CD4-positive, alpha-beta T cell treated with Interleukin-15 for 1 hour (primary cell): ENCODE measurements around the gene LILRA2.
A peak's percentile ranks its signal among the peaks of the same experiment; 100 is the strongest.
"Not testable (repeated sequence)": the region's sequence is repeated elsewhere in the genome, so short reads cannot be mapped to it uniquely, and the experiment has no call there.

Source experiments
- DNase-seq: peaks from one replicate; pipeline ENCODE4 v3.0.0-alpha.2; 2020

LILRA2 gene

DNA sequence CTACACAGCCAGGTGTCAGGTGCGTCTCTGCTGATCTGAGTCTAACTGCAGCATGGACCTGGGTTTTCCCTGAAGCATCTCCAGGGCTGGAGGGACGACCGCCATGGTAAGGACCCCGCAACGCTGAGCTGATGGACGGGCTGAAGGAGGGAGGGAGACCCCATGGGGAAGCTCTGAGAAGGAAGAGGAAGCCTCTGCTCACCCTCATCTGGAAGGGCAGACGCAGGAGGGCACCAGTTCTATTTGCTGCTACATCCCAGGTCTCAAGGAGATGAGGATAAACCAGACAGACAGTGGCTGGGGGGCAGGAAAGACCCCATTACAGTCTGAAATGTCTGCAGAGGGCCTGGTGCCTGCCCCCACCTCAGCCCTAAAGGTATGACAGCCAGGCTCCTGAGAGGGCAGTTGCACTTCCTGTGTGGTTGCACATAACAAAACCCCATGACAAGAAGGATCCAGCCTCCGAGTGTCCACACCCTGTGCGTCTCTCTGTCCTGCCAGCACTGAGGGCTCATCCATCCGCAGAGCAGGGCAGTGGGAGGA is at the start of gene LILRA2:
TSS of gene LILRA2 (plus strand) at position 461 of the 543 bp plus-strand sequence. CDS start 89 bp downstream, outside the sequence.
- peak; percentile 35 for DNase-seq

DNA sequence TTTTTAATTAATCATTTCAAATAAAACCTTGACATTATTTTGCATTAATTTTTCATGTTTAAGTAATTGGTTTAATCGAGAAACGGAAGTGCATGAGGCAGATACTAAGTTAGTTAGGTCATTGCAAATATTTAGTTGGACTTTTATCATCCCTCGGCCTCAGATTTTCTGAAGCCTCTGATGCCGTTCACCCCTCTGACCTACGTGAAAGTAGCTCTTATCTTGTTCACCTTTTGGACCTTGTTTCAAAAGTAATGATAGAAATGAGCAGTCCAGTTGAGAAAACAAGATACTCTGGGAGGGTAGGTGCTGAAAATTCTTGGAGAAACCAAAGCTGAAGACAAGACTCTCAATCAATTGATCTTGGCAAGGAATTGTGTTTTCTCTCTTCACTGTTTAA is 48.0 kb upstream of the LILRA2 start:
- no peak for DNase-seq

DNA sequence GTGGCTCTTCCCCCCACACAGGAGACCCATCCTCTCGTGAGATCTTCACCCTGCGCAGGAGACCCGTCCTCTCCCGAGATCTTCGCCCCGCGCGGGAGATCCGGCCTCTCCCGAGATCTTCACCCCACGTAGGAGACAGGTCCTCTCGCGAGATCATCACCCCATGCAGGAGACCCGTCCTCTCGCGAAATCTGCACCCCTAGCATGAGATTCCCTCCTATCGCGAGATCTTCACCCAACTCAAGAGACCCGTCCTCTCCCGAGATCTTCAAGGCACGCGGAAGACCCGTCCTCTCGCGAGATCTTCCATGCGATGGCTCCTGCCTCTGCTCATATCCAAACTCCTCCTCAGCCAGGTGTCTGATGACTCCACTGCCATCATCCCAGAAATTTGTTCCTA is 46.6 kb upstream of the LILRA2 start:
- DNase-seq = no peak

DNA sequence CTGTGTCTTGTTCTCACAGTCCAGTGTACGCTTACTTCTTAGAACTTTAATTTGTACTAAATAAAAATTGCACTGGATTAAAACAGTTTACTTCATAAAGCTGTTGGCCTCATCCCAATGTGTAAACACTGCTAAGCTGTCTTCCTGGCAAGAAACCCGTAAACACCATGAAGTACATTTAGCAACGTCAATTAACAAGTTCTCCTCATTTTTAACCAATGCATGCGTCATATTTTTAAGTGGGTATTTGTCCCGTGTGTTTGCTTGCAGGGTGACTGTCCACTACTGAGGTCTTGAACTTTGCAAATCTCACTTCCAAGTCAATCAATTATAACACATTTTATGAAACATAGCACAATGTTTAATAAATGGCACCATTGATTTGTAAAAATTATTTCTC is 42.7 kb upstream of the LILRA2 start:
- DNase-seq = no peak

DNA sequence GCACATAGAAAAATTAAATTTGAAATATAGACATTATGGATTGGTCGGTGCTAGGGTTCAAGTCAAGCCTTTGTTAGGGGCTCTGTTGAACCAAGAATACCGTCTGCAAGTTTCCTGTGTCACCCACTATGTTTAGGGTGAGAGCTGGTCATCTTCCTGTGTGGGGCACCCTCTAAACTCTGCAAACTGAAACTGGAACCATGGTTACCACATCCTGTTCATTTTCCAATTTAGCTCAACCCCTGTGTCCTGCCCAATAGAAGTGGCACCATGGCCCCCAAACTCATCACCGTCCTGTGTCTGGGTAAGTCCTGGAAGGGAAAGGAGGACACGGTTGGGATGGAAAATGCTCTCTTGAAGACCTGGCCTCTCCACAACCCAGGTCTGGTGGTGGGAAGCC is 41.1 kb upstream of the LILRA2 start:
- DNase-seq = peak; percentile 29

DNA sequence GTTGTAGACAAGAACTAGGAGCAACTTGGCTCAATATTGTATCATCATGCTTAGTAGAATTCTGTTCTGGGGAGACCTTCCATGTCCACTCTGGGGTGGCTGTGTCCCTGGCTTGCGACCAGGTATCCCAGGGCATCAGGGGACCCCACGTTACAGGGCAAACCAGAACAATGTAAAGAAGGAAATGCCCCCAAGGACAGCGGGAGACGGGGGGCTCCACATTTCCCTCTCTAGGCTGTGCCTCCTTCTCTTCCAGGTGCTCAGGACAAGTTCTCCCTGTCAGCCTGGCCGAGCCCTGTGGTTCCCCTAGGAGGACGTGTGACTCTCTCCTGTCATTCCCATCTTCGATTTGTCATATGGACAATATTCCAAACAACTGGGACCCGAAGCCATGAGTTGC is 40.1 kb upstream of the LILRA2 start:
- no peak for DNase-seq

DNA sequence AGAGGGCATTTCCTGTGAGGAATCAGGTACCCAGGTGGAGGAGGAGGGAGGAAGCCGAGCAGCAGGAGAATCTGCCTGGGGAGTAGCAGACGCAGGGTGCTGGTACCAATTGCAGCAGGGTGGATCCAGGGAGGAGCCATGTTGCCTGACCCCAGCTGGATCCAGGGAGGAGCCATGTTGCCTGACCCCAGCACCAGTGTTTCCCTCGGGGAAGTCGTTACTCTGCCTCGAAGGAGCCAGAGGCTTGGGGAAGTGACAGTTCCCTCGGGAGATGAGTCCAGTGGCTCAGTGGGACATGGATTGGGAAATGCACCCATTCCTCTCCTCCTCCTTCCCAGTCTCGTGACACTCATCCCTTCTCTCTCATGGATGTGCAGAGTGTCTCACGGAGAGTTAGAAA is 39.4 kb upstream of the LILRA2 start:
- no peak for DNase-seq

DNA sequence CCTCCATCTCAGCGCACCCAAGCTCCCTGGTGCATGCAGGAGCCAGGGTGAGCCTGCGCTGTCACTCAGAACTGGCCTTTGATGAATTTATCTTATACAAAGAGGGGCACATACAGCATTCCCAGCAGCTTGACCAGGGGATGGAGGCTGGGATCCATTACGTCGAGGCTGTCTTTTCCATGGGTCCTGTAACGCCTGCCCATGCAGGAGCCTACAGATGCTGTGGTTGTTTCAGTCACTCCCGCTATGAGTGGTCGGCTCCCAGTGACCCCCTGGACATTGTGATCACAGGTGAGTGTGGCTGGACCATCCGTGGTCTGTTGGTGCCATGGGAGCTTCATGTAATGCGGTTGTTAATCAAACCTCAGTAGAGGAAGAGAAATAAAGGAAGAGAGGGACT is 38.0 kb upstream of the LILRA2 start:
- DNase-seq = no peak

DNA sequence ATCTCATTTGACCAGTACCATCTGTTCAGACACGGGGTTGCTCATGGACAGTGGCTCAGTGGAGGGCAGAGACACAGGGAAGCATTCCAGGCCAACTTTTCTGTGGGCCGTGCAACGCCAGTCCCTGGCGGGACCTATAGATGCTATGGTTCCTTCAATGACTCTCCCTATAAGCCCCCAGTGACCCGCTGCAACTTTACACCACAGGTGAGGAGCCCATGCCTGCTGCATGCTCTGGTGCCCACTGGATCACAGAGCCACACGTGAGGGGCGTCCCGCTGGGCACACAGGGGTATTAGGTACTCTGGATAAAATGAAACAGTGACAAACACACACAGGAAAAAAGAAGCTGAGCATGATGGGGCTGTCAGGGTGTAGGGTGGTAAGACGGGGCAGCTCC is 36.6 kb upstream of the LILRA2 start:
- no peak for DNase-seq

DNA sequence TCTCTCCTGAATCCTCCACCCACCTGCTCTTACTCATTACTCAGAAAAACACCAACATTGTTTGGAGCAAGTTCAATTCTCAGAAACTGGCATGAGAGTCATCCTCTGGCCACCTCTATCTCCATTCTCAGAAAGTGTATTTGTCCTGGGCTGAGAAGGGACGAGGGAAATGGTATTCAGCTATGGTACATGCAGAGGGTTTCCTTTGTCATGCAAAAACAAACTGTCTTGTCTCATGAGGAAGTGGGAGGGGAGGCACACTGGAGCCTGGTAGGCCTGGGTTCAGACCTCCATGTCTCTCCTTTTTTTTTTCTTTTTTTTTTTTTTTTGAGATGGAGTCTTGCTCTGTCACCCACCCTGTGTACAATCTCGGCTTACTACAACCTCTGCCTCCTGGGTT is 31.9 kb upstream of the LILRA2 start:
- DNase-seq = no peak

DNA sequence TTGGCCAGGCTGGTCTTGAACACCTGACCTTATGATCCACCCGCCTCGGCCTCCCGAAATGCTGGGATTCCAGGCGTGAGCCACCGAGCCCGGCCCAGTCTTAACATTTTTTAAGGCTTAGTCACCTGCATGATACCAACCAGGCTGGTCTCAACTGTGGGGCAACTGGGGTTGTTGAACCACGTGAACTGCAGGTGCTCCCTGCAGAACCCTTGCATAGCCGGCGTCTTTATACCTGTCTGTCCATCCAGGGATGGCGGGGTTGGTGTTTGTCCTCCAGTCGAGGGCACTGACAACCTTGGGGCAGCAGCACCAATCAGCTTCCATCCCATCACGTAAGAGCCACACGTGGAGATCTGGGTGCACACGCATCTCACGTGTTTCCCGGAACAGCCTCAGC is 24.8 kb upstream of the LILRA2 start:
- no peak for DNase-seq

DNA sequence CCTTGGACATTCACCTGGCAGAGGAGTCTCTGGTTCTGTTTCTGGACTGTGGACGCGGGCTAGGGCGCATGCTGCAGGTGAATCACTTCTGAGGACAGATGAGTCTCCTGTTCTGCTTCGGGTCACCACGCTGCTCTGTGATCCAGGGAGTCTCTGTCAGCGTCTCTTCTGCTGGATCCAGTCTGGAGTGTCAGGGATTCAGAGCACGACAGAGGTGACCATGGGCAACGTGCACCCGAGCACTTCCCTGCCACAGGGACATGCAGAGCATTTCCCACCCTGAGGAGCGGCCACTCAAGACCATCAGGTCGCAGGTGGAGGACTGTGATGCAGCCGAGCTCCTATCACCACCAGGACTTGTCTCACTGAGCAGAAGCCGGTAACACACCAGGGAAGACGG is 24.4 kb upstream of the LILRA2 start:
- DNase-seq = no peak

DNA sequence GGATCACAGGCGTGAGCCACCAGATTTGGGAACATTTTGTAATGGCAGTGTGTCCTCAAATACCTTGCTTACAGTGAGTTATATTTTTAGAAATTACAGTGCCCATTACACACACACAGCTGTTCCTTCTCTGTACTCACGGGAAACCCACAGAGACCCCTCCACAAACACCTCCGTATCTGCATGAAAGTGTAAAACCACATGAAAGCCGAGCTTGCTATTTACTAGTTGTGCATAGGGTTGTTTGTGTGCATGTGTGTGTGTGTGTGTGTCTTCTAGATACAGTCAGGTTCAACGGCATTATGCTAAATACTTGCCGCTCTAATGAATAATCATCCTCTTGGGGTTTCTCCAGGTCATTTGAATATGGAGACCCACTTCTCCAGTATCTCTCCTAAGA is 22.3 kb upstream of the LILRA2 start:
- peak; percentile 41 for DNase-seq

DNA sequence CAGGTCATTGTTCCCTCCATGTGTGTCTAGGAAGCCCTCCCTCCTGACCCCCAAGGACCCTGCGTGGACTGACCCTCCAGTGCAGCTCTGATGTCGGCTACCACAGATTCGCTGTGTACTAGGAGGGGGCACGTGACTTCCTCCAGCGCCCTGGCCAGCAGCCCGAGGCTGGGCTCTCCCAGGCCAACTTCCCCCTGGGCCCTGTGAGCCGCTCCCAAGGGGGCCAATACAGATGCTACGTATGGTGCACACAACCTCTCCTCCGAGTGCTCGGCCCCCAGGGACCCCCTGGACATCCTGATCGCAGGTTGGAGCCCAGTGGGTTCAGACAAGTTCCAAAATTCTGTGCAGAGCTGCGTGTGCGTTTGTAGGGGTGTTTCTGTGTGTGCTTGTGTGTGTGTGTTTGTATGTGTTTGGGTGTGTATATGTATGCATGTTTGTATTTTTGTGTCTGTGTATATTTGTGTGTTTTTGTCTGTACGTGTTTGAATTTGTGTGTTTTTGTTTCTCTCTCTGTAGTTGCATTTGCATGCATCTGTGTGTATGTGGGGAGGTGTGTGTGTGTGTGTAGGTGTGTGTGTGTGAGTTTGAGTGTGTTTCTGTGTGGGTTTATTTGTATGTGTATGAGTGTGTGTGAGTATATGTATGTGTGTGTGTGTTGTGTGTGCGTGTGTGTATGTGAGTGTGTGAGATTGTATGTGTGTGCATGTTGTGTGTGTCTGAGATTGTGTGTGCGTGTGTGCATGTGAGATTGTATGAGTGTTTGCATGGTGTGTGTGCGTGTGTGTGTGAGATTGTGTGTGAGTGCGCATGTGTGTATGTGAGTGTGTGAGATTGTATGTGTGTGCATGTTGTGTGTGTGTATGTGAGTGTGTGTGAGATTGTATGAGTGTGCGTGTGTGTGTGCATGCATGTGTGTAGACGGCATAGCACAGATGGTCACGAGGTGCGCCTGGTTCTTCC is 21.4 kb upstream of the LILRA2 start:
- no peak for DNase-seq

DNA sequence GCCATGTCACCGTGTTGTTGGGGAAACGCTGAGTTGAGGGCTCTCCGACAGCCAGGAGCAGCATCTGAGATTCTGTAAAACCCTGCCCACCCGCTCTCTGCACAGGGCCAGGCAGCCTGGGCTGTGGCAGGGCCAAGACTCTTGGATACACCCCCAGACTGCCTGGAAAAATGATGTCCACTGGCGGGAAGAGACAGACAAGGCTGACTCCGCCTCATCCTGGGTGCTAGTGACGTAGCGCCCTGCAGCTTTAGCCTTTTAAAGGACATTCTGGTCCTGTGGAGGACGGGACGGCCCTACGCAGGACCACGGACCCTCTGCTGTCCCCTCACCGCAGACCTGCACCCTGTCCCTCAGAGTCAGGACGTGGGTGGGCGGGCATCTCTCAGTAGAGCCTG is 20.7 kb upstream of the LILRA2 start:
- no peak for DNase-seq

DNA sequence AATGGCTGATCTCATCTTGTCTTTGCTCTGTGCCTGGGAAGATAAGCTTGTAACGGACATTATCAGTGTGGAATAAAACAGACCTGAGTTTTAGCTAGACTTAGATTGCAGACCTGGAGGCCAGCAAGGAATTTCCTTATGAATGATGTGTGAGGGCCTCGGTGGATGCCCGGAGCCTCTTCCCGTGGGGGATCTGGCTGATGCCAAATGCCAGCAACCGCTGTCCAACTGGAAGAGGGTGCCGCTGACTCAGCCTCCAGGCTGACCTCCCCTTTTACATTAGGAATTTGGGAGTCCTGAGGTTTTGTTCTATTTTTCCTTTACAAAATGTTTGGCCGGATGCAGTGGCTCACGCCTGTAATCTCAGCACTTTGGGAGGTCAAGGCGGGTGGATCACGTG is 19.6 kb upstream of the LILRA2 start:
- DNase-seq = no peak

DNA sequence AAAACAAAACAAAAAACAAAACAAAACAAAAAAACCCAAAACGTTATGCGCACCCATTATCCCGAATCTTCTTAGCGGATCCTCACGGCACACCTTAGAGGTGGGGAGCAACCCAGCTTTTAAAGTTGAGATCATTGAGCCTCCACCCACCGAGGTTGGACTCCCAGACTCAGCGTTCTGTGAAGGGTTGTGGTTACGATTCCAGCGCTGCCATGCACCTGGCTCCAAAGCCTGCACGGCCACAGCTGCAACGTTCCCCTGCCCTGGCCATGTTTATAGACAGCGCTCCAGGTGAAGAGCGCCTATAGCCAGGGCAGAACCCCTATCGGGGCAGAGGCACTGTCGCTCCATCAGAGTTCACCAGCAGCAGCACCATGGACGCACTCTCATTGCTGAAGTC is 18.7 kb upstream of the LILRA2 start:
- DNase-seq = no peak

DNA sequence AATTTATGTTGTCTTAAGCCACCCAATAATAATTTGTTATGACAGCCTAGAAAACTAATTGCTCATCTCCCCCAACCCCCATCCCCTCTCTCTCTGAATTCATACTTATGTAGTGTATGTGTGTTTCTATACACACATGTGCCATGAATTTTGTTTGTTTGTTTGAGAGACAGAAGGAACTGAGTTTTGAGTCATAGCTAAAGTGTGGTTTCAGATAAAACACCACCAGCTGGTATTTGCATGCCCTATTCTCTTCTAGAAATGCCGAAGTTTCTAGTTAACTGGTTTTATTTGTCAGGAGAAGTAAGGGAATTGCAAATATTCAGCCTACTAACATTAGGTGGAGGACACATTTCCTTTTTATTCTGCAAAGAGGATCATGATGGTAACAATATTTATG is 17.4 kb upstream of the LILRA2 start:
- no peak for DNase-seq

DNA sequence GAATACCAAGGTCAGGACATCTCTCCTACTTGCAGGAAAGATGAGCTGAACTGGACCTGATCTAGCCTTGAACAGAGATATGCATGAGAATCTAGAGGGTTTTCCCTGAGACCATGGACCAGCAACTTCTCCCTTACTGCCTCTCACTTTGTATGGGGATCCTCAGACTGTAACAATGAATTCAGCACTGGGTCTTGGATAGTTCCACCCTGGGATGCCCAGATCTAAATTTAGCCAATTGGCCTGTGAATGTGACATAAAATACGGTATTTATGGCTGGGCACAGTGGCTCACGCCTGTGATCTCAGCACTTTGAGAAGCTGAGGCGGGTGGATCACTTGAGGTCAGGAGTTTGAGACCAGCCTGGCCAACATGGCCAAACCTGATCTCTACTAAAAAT is 15.3 kb upstream of the LILRA2 start:
- no peak for DNase-seq

DNA sequence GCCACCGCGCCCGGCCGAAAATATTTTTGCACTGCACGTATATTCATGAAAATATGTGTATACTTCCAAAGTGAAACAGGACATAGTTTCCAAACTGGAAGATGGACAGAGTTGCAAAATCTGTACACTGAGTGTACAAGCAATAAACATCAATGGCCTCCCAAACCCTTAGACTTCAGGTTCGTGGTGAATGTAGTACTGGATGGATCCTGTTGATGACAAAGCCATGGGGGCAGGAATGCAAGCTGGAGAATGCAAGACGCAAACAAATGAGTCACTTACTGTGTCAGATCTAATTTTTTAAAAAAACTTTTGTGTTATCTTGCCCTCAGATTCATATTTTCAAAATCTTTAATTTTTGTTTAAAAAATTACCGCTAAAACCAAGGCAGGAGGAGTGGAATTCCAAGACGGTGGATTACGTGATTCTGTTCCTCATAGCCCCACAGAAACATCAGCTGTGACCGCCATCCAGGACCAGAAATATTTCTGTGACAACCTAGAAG is 12.7 kb upstream of the LILRA2 start:
- DNase-seq = no peak

DNA sequence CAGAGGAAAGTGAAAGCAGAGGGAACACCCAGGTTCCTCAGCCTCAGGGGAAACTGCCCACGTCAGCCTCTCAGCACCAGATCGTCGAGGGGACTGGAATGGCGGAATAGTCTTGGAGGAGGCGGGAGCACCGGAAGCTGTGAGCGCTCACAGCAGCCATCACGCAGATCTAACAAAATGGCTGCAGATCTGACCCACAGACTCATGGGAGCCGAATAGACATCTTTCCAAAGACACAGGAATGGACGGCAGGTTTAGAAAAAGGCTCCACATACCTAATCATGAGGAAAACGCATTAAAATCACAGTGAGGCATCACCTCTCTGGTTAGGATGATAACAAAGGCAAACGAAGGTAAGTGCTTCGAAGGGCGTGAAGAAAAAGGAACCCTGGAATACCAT is 11.8 kb upstream of the LILRA2 start:
- no peak for DNase-seq

DNA sequence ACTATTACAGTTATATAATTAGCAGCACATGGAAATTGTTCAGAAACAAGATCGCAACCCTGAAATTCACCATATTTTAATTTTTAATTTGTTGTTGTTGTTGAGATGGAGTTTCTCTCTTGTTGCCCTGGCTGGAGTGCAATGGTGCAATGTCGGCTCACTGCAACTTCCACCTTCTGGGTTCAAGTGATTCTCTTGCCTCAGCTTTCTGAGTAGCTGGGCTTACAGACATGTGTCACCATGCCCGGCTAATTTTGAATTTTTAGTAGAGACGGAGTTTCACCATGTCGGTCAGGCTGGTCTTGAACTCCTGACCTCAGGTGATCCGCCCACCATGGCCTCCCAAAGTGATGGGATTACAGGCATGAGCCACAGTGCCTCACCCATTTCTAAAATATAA is 10.4 kb upstream of the LILRA2 start:
- DNase-seq = not testable (repeated sequence)

DNA sequence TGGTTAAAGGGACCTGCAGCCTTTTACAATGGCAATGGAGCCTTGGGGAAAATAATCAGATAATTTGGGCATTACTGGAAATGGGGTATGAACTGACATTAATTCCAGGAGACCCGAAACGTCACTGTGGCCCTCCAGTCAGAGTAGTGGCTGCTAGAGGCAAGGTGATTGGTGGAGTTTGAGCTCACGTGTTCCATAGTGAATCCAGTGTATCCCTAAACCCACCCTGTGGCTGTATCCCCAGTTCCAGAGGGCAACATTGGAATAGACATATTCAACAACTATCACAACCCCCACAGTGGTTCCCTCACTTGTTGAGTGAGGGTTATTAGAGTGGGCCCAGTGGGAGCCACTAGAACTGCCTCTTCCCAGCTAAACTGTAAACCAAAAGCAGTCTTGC is 3.3 kb upstream of the LILRA2 start:
- no peak for DNase-seq
